CD1c-positive myeloid dendritic cell (primary cell): ENCODE measurements around the gene ARID3B.
"Not testable (repeated sequence)": the region's sequence is repeated elsewhere in the genome, so short reads cannot be mapped to it uniquely, and the experiment has no call there.

ENCODE experiments used
- DNase-seq: peaks from one replicate; pipeline ENCODE4 v3.0.0-alpha.2; 2016; ENCODE audit errors: extremely low spot score

ARID3B gene

GRCh38 chr15:74568594-74568993 is 27.6 kb downstream of the ARID3B start:
- DNase-seq = no peak

- DNase-seq = no peak
These were observed 28.7 kb downstream of the ARID3B start for GRCh38 chr15:74569731-74570070.

- DNase-seq = no peak
These were observed 30.2 kb downstream of the ARID3B start for GRCh38 chr15:74571191-74571590.

GRCh38 chr15:74573987-74574386 is 33.0 kb downstream of the ARID3B start:
- DNase-seq = no peak

GRCh38 chr15:74578496-74578994 is 37.5 kb downstream of the ARID3B start:
- no peak for DNase-seq

- DNase-seq = no peak
These were observed 38.0 kb downstream of the ARID3B start for GRCh38 chr15:74579001-74579400.

- DNase-seq = no peak
These were observed 39.7 kb downstream of the ARID3B start for GRCh38 chr15:74580538-74581350.

GRCh38 chr15:74584204-74584603 is 43.2 kb downstream of the ARID3B start:
- no peak for DNase-seq

GRCh38 chr15:74584779-74585178 is 43.8 kb downstream of the ARID3B start:
- no peak for DNase-seq

- DNase-seq = no peak
These were observed 44.2 kb downstream of the ARID3B start for GRCh38 chr15:74585191-74585590.

- no peak for DNase-seq
These were observed 44.8 kb downstream of the ARID3B start for GRCh38 chr15:74585857-74586256.

GRCh38 chr15:74589826-74590225 is 48.8 kb downstream of the ARID3B start:
- DNase-seq = no peak

- DNase-seq = no peak
These were observed 51.2 kb downstream of the ARID3B start for GRCh38 chr15:74592222-74592621.

- DNase-seq = no peak
These were observed 52.1 kb downstream of the ARID3B start for GRCh38 chr15:74593122-74593521.

- DNase-seq = no peak
These were observed 53.4 kb downstream of the ARID3B start for GRCh38 chr15:74594455-74594854.

- no peak for DNase-seq
These were observed 54.3 kb downstream of the ARID3B start for GRCh38 chr15:74595271-74595670.

- not testable (repeated sequence) for DNase-seq
These were observed 55.7 kb downstream of the ARID3B start for GRCh38 chr15:74596736-74597135.

- DNase-seq = not testable (repeated sequence)
These were observed 56.2 kb downstream of the ARID3B start for GRCh38 chr15:74597146-74597705.

GRCh38 chr15:74598126-74598842 is 57.3 kb downstream of the ARID3B start:
- peak; percentile 94 for DNase-seq

- no peak for DNase-seq
These were observed 58.1 kb downstream of the ARID3B start for GRCh38 chr15:74599156-74599555.

- no peak for DNase-seq
These were observed 62.2 kb downstream of the ARID3B start for GRCh38 chr15:74603026-74603788.
